GM21717 (cell line): ENCODE measurements around the gene PTTG2.

Experiments
- ATAC-seq: cut with Tn5 transposase; IDR thresholded peaks from one replicate; pipeline ENCODE4 v1.9.1; 2021; ENCODE audit warnings: mild to moderate bottlenecking, moderate library complexity; ENCODE audit not compliant: unreplicated experiment

Gene PTTG2

DNA sequence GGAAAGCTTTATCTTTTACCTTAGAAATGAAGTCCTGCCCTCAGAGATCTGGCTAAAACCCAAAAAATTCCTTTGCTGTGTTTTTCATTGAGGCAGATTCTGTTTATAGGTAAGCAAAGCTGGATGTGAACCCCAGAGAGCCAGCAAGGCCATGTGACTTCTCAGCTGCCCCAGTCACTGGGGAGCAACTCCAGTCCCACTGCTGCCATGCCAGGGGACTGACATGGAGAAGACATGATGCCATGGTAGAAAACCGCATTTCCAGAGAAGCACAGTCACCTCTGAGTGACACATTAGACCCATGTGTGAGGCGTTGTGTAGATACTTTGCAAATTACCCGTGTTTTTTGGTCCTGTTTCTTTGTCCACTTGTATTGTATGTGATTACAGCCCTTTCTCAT lies 45.4 kb downstream of the PTTG2 start:
- ATAC-seq, result no peak

DNA sequence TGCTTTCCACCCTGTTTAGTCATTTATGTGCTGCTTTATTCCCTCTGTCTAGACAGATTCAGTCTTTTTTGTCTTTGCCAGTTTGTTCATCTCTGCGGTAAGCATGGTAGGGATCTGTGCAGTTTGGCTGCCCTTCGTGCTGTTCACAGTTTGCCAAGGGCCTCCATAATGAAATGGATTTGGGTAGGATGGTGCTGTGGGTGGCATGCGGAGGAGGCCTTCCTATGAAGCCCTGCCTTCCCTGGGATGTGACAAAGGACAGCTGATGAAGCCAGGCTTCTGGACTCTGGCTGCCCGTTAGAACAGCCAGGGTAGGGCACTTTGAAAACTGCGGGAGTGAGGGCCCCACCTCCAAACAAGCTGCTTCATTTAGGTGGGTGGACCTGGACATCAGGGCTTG lies 47.4 kb downstream of the PTTG2 start:
- no peak for ATAC-seq

DNA sequence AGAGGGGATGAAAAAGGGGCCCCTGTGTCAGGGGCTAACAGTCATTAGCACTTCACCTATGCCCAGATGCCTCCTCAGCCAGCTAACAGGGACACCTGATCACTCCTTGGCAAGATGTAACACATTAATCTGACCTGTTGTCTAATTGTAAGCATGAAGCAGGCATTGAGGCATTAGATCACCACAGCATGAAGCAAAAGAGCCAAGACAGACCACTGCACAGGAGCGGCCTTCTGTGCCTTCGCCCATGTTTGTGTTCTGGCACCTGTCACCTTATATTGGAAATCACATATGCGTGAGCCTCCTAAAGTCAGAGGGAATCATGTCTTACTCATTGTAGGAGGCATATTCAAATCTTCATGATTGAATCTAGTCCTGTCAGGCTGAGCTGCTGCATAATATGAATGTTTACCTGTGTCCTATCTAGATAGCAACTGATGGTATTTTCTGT lies 48.4 kb downstream of the PTTG2 start:
- ATAC-seq, result no peak

DNA sequence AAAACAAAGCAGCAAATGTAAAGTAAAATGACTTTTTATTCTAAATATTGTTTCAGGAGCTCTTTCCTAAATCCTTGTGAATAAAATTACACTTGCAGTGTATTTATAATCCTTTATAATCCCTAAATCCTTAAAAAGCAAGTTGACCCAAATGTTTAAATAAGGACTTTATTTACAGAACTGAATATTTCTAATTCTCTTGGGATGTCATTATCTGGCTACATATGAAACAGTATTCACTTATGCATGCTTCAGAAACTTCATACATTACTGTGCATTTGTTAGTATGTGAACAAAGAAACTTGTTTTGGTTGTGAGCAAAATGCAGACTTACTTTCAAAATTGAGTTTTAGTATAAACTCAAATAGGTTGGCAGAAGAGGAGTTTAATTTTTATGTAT lies 49.2 kb downstream of the PTTG2 start:
- no peak for ATAC-seq

DNA sequence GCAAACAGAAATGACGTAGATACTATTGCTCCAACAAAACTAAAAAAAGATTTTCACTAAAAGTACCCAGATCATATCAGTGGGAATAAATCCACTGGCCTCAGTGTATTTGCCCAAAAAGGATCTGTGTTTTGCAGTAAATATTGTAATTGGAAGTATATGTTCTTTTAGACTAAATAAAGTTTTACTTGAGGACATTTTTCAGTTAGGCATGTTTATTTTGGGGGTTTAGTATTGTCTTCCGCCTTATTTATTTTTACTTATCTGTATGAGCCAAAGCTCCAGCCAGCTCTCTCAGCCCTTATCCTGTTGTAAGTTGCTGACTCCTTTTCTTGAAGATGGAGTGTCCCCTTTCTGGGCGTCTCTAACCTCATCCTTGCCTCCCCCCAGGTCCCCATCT lies 49.8 kb downstream of the PTTG2 start:
- no peak for ATAC-seq
